GF-D8 (cell line): Measurements from ENCODE around the gene PLD4.

Experiments
- DNase-seq: peaks from one replicate; lab custom pipeline; 2025; lab: John Stamatoyannopoulos, UW

Gene PLD4

GRCh38 chr14:104975481-104976197, 51.0 kb downstream of the PLD4 start:
- DNase-seq, result no peak

GRCh38 chr14:104976198-104977007, 51.7 kb downstream of the PLD4 start:
- DNase-seq, result no peak

- no peak for DNase-seq
Measured at GRCh38 chr14:104977008-104977680, 52.5 kb downstream of the PLD4 start.

- no peak for DNase-seq
Measured at GRCh38 chr14:104977681-104978653, 53.3 kb downstream of the PLD4 start, which contains the start of gene AHNAK2. TSS of gene AHNAK2 (minus strand) at chr14:104978374. CDS start at chr14:104978237, 137 bp downstream.

- no peak for DNase-seq
Measured at GRCh38 chr14:104978746-104979691, 54.3 kb downstream of the PLD4 start.

- DNase-seq, result no peak
Measured at GRCh38 chr14:104979758-104980610, 55.3 kb downstream of the PLD4 start.

- DNase-seq, result no peak
Measured at GRCh38 chr14:104980611-104981531, 56.2 kb downstream of the PLD4 start.

GRCh38 chr14:104981699-104982541, 57.2 kb downstream of the PLD4 start:
- DNase-seq, result no peak

- DNase-seq, result no peak
Measured at GRCh38 chr14:104982548-104983230, 58.0 kb downstream of the PLD4 start.
